SU-DHL-6 (cell line): ENCODE measurements around the gene CYP24A1.

Source experiments
- H2AFZ ChIP-seq: fragments of 200-600 bp; sonication (generic); 2 replicates; pipeline ENCODE4 v1.6.1; 2014; ENCODE audit warnings: low read depth, mild to moderate bottlenecking, moderate library complexity, mixed read lengths, antibody characterized with exemption, low read length; ENCODE audit not compliant: severe bottlenecking
- H3F3A ChIP-seq: fragments of 200-600 bp; shearing (Covaris generic); 2 replicates; pipeline ENCODE4 v1.6.0; 2016; ENCODE audit warnings: antibody characterized with exemption, mild to moderate bottlenecking; ENCODE audit not compliant: insufficient read depth
- H3K27ac ChIP-seq: fragments of 200-600 bp; sonication (generic); 2 replicates; pipeline ENCODE4 v1.5.1; 2016; ENCODE audit warnings: low read depth, mild to moderate bottlenecking, low read length, moderate library complexity, mixed read lengths
- H3K27me3 ChIP-seq: fragments of 200-600 bp; sonication (generic), shearing (Covaris generic); 2 replicates; pipeline ENCODE4 v1.6.0; 2014; ENCODE audit warnings: mild to moderate bottlenecking, low read length
- H3K36me3 ChIP-seq: fragments of 200-600 bp; sonication (generic); 2 replicates; pipeline ENCODE4 v1.6.1; 2014; ENCODE audit warnings: mild to moderate bottlenecking, low read length, mixed read lengths
- H3K4me2 ChIP-seq: fragments of 300-600, 200-600 bp; shearing (Covaris generic), sonication (generic); 2 replicates; pipeline ENCODE4 v1.6.0; 2014; ENCODE audit warnings: low read length, low read depth, mild to moderate bottlenecking; ENCODE audit not compliant: poor library complexity, severe bottlenecking
- H3K4me3 ChIP-seq: fragments of 200-600 bp; sonication (generic); 2 replicates; pipeline ENCODE4 v1.5.1; 2014; ENCODE audit warnings: antibody characterized with exemption, low read length, mild to moderate bottlenecking, mixed read lengths; ENCODE audit not compliant: insufficient read depth, poor library complexity, severe bottlenecking
- H3K79me2 ChIP-seq: fragments of 200-600 bp; sonication (generic); 2 replicates; pipeline ENCODE4 v1.6.1; 2014; ENCODE audit warnings: mild to moderate bottlenecking, low read length, moderate library complexity; ENCODE audit not compliant: insufficient read depth
- H3K9ac ChIP-seq: fragments of 200-600 bp; sonication (generic); 2 replicates; pipeline ENCODE4 v1.7.0; 2014; ENCODE audit warnings: mild to moderate bottlenecking, low read length
- H3K9me2 ChIP-seq: fragments of 200-600 bp; sonication (generic); replicated peaks from 2 replicates; pipeline ENCODE4 v1.6.1; 2014; ENCODE audit warnings: low read length; ENCODE audit not compliant: insufficient read depth
- H3K9me3 ChIP-seq: fragments of 200-600 bp; sonication (generic); 2 replicates; pipeline ENCODE4 v1.6.1; 2014; ENCODE audit warnings: low read length, mixed read lengths; ENCODE audit not compliant: insufficient read depth
- H4K20me1 ChIP-seq: fragments of 200-600 bp; sonication (generic); 2 replicates; pipeline ENCODE4 v1.6.1; 2014; ENCODE audit warnings: low read depth, mild to moderate bottlenecking, antibody characterized with exemption, low read length, moderate library complexity, mixed read lengths
- EZH2phosphoT487 ChIP-seq: fragments of 200-600 bp; sonication (generic), shearing (Covaris generic); conservative IDR thresholded peaks from 2 replicates; pipeline ENCODE4 v1.6.1; 2018; ENCODE audit warnings: mild to moderate bottlenecking, antibody characterized with exemption, low read length, moderate library complexity, mixed read lengths
- TF ChIP-seq, protein P1 (sequence below): fragments of 200-600 bp; sonication (generic); IDR thresholded peaks from one replicate; pipeline ENCODE4 v1.5.1; 2017; ENCODE audit warnings: antibody characterized with exemption, mild to moderate bottlenecking, low read length, moderate library complexity; ENCODE audit not compliant: insufficient read depth, poor library complexity, severe bottlenecking

CYP24A1 gene

DNA sequence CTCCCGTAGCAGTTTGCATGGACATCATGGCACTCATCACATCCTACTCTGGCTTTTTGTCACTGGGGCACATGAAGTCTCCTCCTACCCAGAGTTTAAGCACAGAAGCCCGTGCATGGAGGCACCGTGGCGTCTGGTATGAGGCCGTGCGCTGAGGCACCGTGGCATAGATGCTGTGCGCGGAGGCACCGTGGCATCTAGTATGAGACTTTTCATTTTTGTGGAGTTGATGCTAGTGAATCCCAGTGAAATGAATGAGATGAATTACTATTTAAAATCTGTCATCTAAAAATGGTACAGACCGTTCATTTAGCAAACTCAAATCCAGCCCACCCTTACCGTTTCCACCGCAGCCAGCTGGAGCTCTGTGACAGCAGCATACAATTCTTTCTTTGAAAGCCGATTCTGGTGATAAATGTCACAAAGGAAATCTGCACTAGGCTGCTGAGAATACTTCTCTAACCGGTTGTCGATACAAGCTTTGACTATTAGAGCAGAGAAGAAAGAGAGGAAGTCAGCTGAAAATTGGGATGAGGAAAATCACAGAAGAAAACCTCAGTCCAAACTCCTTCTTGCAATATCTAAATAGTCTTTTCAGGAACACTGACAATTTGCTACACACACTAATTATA lies 11.3 kb downstream of the CYP24A1 start:
- H3K4me3 ChIP-seq: no peak overlapping the region
- H3K9me3 ChIP-seq: no peaks in the 10 kb centered on the region
- no peak overlapping the region for H3K27ac ChIP-seq
- H3K9ac ChIP-seq: no peak overlapping the region
- no peak for TF ChIP-seq EZH2phosphoT487
- TF ChIP-seq, protein P1, sequence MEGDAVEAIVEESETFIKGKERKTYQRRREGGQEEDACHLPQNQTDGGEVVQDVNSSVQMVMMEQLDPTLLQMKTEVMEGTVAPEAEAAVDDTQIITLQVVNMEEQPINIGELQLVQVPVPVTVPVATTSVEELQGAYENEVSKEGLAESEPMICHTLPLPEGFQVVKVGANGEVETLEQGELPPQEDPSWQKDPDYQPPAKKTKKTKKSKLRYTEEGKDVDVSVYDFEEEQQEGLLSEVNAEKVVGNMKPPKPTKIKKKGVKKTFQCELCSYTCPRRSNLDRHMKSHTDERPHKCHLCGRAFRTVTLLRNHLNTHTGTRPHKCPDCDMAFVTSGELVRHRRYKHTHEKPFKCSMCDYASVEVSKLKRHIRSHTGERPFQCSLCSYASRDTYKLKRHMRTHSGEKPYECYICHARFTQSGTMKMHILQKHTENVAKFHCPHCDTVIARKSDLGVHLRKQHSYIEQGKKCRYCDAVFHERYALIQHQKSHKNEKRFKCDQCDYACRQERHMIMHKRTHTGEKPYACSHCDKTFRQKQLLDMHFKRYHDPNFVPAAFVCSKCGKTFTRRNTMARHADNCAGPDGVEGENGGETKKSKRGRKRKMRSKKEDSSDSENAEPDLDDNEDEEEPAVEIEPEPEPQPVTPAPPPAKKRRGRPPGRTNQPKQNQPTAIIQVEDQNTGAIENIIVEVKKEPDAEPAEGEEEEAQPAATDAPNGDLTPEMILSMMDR: no peak
- no peaks in the 10 kb centered on the region for H3K79me2 ChIP-seq
- H3K4me2 ChIP-seq: no peak overlapping the region
- H3K36me3 ChIP-seq: no peaks in the 10 kb centered on the region
- H2AFZ ChIP-seq: no peak overlapping the region
- H4K20me1 ChIP-seq: no peaks in the 10 kb centered on the region
- no peaks in the 10 kb centered on the region for H3K27me3 ChIP-seq
- H3K9me2 ChIP-seq: no peaks in the 10 kb centered on the region
- H3F3A ChIP-seq: no peaks in the 10 kb centered on the region

DNA sequence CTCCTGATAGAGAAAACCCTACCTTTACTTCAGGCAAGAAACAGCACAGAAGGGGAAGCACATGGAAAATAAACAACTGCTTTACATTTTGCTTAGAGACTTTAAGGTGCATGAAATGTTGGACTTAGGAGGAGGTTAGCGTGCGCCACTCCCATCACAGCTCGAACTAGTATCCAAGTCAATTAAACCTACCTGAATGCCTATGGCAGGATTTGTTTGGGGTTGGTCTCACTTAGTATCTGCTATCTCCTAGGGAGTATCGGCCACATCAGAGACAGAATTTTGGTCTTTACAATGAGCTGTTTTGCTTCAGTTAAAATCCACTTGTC lies 12.0 kb downstream of the CYP24A1 start:
- Histone ChIP-seq H4K20me1 (no peaks in the 10 kb centered on the region), H3K27me3 (no peaks in the 10 kb centered on the region), H3K79me2 (no peaks in the 10 kb centered on the region), H3K9ac (no peak overlapping the region), H3K36me3 (no peaks in the 10 kb centered on the region), H3K9me3 (no peaks in the 10 kb centered on the region), H3K4me3 (no peak overlapping the region), H3K4me2 (no peak overlapping the region), H3K27ac (no peak overlapping the region), H3F3A (no peaks in the 10 kb centered on the region), H2AFZ (no peak overlapping the region), H3K9me2 (no peaks in the 10 kb centered on the region)
- no peak for TF ChIP-seq EZH2phosphoT487
- TF ChIP-seq, protein P1: no peak

DNA sequence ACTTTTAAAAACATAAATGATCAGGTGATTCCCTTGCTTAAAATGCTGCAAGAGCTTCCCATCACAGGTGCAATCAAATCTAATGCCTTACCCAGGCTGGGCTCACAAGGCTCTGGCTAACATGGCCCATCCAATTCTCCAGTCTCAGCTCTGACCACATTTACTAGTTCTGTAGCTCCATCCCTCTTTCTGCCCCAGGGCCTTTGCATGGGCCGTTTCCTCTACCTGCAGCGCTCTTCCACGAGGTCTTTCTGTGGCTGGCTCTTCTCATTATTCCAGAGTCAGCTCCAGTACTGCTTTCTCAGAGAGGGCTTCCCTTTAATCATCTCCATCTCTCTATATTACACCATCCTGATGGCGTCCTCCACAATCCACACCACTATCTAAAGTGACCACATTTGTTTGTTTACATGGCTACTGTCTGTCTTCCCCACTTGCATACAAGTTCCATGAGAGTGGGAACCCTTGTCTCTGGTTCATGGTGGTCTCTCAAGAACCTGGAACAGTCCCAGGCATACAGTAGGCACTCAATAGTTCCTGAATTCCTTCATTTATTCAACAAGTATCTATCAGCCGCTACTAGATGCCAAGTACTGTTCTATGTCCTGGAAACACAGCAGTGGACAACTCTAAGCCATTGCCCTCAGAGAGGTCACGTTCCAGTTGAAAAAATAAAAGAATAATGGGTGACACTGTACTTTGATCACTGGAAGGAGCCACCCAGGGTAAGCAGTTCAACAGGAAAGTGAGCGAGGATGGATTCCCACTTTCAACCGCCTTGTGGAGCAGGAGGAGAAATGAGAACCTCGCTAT lies 12.6 kb downstream of the CYP24A1 start:
- H3K4me2 ChIP-seq: no peak overlapping the region
- no peak overlapping the region for H3K4me3 ChIP-seq
- H3K27me3 ChIP-seq: no peaks in the 10 kb centered on the region
- H3K27ac ChIP-seq: no peak overlapping the region
- H3K79me2 ChIP-seq: no peaks in the 10 kb centered on the region
- H3K9ac ChIP-seq: no peak overlapping the region
- H3K36me3 ChIP-seq: no peaks in the 10 kb centered on the region
- no peaks in the 10 kb centered on the region for H3K9me3 ChIP-seq
- H3K9me2 ChIP-seq: no peaks in the 10 kb centered on the region
- no peak overlapping the region for H2AFZ ChIP-seq
- no peaks in the 10 kb centered on the region for H3F3A ChIP-seq
- TF ChIP-seq, protein P1: no peak
- TF ChIP-seq EZH2phosphoT487: no peak
- H4K20me1 ChIP-seq: no peaks in the 10 kb centered on the region
